ENCODE measurements around the gene ZCCHC7.
A peak's percentile ranks its signal among the peaks of the same experiment; 100 is the strongest.

The ZCCHC7 gene

DNA sequence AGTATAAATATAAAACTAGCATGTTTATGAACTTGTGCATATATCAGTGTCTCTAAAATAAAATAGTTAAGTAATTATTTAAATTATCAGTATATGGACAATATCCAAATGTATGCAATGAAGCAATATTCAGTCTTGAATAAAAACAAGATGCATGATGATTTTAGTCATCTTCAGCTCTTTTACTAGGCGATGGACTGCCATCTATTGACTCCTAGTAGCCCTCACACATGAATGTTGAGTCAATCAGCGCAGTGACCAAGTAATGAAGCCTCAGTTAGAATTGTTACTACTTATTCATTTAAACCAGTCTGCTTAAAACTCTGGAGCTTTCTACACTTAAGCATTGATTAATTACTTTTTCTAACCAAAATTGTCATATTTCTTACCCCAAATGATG lies 209.2 kb downstream of the ZCCHC7 start:
- ChIA-PET POLR2A (ENCODE audit: low non-redundant PET) (no interaction called here), CTCF (interaction anchor here (0.5 to 2.0 kb wide), 12 partner anchors 13 to 456 kb away, joined by 3 to 8 read pairs (median 3); partner anchors contain the start of gene ZCCHC7)
- H3K27ac ChIP-seq, result no peak overlapping the region
- TF ChIP-seq, protein P1, sequence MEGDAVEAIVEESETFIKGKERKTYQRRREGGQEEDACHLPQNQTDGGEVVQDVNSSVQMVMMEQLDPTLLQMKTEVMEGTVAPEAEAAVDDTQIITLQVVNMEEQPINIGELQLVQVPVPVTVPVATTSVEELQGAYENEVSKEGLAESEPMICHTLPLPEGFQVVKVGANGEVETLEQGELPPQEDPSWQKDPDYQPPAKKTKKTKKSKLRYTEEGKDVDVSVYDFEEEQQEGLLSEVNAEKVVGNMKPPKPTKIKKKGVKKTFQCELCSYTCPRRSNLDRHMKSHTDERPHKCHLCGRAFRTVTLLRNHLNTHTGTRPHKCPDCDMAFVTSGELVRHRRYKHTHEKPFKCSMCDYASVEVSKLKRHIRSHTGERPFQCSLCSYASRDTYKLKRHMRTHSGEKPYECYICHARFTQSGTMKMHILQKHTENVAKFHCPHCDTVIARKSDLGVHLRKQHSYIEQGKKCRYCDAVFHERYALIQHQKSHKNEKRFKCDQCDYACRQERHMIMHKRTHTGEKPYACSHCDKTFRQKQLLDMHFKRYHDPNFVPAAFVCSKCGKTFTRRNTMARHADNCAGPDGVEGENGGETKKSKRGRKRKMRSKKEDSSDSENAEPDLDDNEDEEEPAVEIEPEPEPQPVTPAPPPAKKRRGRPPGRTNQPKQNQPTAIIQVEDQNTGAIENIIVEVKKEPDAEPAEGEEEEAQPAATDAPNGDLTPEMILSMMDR (conservative IDR thresholded peaks at IDR 0.05; ENCODE audit: low read depth), result peak; percentile 38
- peak; percentile 14 for DNase-seq (ENCODE audit: low spot score)

DNA sequence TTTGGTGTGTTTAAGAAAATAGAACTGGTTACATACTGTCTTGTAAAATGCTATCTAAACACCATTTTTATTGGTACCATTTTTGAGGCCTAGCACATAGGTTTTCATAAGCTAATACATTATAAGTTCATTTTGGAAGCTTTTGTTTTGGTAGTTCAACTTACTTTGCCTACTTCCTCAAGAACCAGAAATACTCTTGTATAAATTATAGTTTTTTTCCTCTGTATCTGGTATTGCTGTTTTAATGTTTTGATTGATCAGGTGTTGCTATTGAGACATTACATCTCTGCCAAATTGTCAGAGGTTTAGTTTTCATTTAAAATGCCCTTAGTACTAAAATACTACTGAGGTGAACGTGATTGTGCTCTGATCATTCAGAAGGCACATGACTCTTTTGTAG lies 211.5 kb downstream of the ZCCHC7 start:
- no peak overlapping the region for H3K27ac ChIP-seq
- no peak for DNase-seq (ENCODE audit: low spot score)
- TF ChIP-seq, protein P1 (conservative IDR thresholded peaks at IDR 0.05; ENCODE audit: low read depth), result no peak
- CTCF ChIA-PET, result no interaction called here
- POLR2A ChIA-PET (ENCODE audit: low non-redundant PET), result no interaction called here

DNA sequence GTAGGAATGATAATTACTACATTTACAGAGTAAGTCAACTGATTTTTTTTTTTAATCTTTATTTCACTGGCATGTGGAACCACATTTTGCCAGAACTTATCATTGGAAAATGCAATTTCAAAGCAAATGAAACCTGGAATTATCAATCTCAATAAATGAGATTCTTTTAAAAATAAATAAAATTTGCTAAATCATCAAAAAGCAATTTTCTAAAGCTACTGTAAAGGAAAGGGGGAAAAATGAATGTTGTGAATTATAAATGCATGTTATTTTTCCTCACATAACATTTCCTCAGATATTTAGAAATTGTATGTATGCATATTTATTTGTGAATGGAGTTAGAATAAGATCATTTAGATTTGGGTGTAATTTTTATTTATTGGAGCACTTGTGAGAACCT lies 212.2 kb downstream of the ZCCHC7 start:
- no peak for DNase-seq (ENCODE audit: low spot score)
- TF ChIP-seq, protein P1 (conservative IDR thresholded peaks at IDR 0.05; ENCODE audit: low read depth), result no peak
- CTCF ChIA-PET, result interaction anchor here (0.5 kb wide), 1 partner anchor 21 kb away, joined by 4 read pairs; no protein-coding TSS in a partner anchor
- no peak overlapping the region for H3K27ac ChIP-seq
- POLR2A ChIA-PET (ENCODE audit: low non-redundant PET), result no interaction called here

DNA sequence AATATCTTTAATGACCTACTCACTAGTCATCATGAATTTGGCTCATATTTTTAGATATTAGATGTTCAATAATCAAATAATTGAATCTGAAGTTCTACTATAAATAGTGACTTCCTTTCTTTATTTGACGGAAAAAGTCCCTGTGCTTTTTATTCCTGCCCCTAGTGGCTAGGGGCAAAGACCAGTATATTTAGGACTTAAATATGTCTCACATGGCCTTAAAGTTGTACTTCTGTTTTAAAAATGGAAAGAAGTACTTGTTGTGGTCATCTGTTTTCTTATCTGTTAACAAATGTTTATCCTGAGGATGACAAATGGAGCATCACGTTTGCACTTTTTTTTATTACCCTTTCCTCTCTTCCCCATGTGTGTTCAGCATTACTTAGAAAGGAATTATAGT lies 212.9 kb downstream of the ZCCHC7 start:
- TF ChIP-seq, protein P1 (conservative IDR thresholded peaks at IDR 0.05; ENCODE audit: low read depth), result no peak
- no peak for DNase-seq (ENCODE audit: low spot score)
- ChIA-PET POLR2A (ENCODE audit: low non-redundant PET) (no interaction called here), CTCF (interaction anchor here (0.5 kb wide), 1 partner anchor 22 kb away, joined by 4 read pairs; no protein-coding TSS in a partner anchor)
- H3K27ac ChIP-seq, result no peak overlapping the region

DNA sequence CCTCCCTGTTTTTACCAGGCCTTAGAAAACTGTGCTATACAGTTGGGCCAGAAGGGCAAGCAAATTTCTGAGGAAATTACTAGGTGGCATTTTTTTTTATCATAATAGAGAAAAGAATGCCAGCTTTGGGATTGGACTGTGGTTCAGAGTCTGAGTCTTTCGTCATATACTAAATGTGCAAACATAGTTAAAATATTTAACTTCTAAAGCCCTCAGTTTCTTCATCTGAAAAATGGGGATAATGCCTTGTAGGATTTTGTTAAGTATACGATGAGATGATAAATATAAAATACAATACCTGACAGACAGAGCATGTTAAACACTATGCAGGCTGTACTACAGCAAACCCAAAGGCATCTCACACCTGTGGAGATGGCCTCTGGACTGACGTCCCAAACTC lies 214.9 kb downstream of the ZCCHC7 start:
- CTCF ChIA-PET, result no interaction called here
- POLR2A ChIA-PET (ENCODE audit: low non-redundant PET), result no interaction called here
- DNase-seq (ENCODE audit: low spot score), result no peak

DNA sequence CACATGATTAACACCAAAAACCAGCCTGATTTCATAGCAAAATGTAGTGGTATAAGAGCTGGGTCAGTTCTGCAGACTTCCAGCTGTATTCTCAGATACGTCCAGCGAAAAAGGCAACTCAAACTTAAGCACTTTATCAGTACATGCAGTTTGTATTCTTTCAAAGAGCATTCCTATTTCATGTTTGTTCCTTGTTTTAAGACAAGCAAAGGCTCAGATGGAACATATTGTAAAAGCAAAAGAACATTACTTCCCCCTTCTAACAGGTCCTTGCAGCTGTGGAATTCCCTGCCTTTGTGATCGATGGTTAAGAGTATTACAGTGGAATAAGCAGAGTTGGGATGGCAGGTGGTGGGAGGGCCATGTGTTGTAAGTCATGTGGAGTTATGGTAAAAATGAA lies 215.8 kb downstream of the ZCCHC7 start:
- CTCF ChIA-PET, result interaction anchor here (0.6 kb wide), 1 partner anchor 74 kb away, joined by 3 read pairs; no protein-coding TSS in a partner anchor
- H3K27ac ChIP-seq, result no peak overlapping the region
- no peak for DNase-seq (ENCODE audit: low spot score)
- POLR2A ChIA-PET (ENCODE audit: low non-redundant PET), result no interaction called here
- TF ChIP-seq, protein P1 (conservative IDR thresholded peaks at IDR 0.05; ENCODE audit: low read depth), result no peak

More for the DNA sequence above, 214.9 kb downstream of the ZCCHC7 start:
- no peak overlapping the region for H3K27ac ChIP-seq
- TF ChIP-seq, protein P1 (conservative IDR thresholded peaks at IDR 0.05; ENCODE audit: low read depth), result no peak
